ENCODE data around the gene PGLYRP4. TPM values are rescaled to one million over a fixed set of nuclear protein-coding genes. Genes with fewer than 3 reads are reported as not detected.
A peak's percentile ranks its signal among the peaks of the same experiment; 100 is the strongest.

Gene PGLYRP4
- polyA plus RNA-seq, 2 donors: 3.1 to 3.3 TPM

DNA sequence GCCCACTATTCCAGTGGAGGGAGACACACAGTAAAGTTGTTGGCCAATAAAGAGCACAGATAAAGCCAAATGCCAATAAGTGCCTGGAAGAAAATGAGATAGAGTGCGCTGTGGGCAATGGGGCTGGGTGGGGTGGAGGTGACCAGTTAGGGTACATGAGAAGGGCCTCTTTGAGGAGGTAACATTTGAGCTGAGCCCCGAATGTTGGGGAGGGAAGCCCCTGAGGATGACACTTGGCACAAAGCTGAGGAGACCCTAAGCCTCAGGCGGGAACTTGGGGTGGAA, 10.0 kb upstream of the PGLYRP4 start:
- Histone ChIP-seq H3K27me3 (ENCODE audit: control insufficient read depth in 1 of 2, insufficient read depth in 2 of 2, low read length in 2 of 2) (no peaks in the 10 kb centered on the region), H3K4me1 (ENCODE audit: control insufficient read depth in 2 of 2, insufficient read depth in 2 of 2, low read length in 1 of 2) (peaks cover 2 to 14% of the 10 kb centered on the region in 2 donors), H3K4me3 (ENCODE audit: low read depth in 1 of 2, low read length in 2 of 2) (peak overlapping the region; percentile 41 to 59), H3K27ac (ENCODE audit: low read depth in 2 of 2, low read length in 1 of 2) (peak overlapping the region; percentile 93 to 99), H3K9me3 (ENCODE audit: control insufficient read depth in 2 of 2, insufficient read depth in 1 of 2, low read depth in 1 of 2, low read length in 1 of 2) (no peaks in the 10 kb centered on the region), H3K36me3 (ENCODE audit: control insufficient read depth in 2 of 2, insufficient read depth in 2 of 2, low read length in 1 of 2) (peaks cover 0 to 3% of the 10 kb centered on the region in 2 donors)
- 88 to 90% methylated on average over 3 of the region's 3 CpGs for WGBS, 2 donors

DNA sequence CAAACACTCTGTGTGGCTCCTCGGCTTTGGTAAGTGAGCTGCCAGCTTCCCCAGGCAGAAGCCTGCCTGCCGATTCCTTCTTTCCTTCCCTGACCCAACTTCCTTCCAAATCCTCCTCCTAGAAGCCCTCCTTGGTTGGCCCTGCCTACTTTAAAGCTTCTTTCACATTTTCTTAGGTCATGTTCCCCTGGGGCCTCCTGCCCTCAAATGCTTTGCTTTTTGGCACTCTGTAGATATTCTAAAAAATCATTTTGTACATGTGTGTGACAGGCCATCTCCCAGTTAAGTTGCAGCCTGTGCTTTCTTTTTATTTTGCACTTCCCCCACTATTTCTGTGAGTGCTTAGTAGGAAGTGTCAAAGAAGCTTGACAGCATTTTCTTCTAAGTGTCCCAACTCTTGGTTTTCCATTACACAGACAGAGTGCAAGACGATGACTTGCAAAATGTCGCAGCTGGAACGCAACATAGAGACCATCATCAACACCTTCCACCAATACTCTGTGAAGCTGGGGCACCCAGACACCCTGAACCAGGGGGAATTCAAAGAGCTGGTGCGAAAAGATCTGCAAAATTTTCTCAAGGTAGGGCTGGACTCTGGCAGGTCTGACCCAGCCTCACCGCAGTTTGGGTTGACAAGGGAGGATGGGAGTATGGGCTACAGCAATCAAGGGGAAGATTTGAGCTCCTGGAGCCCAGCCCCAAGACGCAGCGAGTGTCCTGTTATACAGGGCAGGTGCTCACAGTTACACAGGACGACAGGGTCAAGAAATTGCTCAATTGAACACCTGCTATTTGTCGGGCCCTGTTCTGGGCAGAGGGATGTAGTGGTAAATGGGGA, 9.4 kb upstream of the PGLYRP4 start, which contains the start of gene S100A9:
Gene S100A9, plus strand, starts transcription at position 2 of the 838 bp plus-strand sequence. Its CDS starts 430 bp downstream, at position 432.
- H3K36me3 ChIP-seq (ENCODE audit: control insufficient read depth in 2 of 2, insufficient read depth in 2 of 2, low read length in 1 of 2): peaks cover 0 to 3% of the 10 kb centered on the region in 2 donors
- H3K9me3 ChIP-seq (ENCODE audit: control insufficient read depth in 2 of 2, insufficient read depth in 1 of 2, low read depth in 1 of 2, low read length in 1 of 2): no peaks in the 10 kb centered on the region
- peaks cover 2 to 8% of the 10 kb centered on the region in 2 donors for H3K4me1 ChIP-seq (ENCODE audit: control insufficient read depth in 2 of 2, insufficient read depth in 2 of 2, low read length in 1 of 2)
- H3K4me3 ChIP-seq (ENCODE audit: low read depth in 1 of 2, low read length in 2 of 2): peak within 1 kb of the TSS; percentile 41 to 59
- no peaks in the 10 kb centered on the region for H3K27me3 ChIP-seq (ENCODE audit: control insufficient read depth in 1 of 2, insufficient read depth in 2 of 2, low read length in 2 of 2)
- H3K27ac ChIP-seq (ENCODE audit: low read depth in 2 of 2, low read length in 1 of 2): peak within 1 kb of the TSS; percentile 93 to 99
- 71% methylated on average over 11 of the region's 11 CpGs for WGBS, 2 donors

DNA sequence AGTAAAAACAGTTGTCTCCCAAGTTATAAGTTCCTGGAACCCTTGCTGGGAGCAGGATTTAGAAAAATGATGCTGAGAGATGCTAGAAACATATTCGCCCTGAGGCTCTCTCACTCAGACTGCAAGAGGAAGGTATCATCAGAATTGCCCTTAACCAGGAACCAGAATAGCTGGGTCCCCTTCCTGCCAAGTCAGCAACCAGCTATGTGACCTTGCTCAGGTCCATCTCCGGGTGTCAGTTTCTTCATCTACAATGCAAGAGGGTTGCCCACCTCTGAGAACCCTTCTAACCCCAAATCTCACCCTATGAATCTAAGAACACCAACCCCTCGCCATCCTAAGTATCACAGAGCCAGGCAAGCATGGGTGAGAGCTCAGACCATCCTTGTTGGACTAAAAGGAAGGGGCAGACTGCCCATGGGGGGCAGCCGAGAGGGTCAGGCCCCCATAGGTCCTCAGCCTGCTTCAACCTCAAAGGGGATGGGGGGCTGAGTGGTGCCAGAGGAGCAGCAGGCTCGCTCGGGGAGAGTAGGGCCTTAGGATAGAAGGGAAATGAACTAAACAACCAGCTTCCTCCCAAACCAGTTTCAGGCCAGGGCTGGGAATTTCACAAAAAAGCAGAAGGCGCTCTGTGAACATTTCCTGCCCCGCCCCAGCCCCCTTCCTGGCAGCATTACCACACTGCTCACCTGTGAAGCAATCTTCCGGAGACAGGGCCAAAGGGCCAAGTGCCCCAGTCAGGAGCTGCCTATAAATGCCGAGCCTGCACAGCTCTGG, 8.6 kb upstream of the PGLYRP4 start:
- 39 to 49% methylated on average over 10 of the region's 10 CpGs for WGBS, 2 donors
- Histone ChIP-seq H3K9me3 (ENCODE audit: control insufficient read depth in 2 of 2, insufficient read depth in 1 of 2, low read depth in 1 of 2, low read length in 1 of 2) (no peaks in the 10 kb centered on the region), H3K27me3 (ENCODE audit: control insufficient read depth in 1 of 2, insufficient read depth in 2 of 2, low read length in 2 of 2) (no peaks in the 10 kb centered on the region), H3K36me3 (ENCODE audit: control insufficient read depth in 2 of 2, insufficient read depth in 2 of 2, low read length in 1 of 2) (peaks cover 0 to 3% of the 10 kb centered on the region in 2 donors), H3K27ac (ENCODE audit: low read depth in 2 of 2, low read length in 1 of 2) (peak overlapping the region; percentile 93 to 99), H3K4me1 (ENCODE audit: control insufficient read depth in 2 of 2, insufficient read depth in 2 of 2, low read length in 1 of 2) (peaks cover 2 to 6% of the 10 kb centered on the region in 2 donors), H3K4me3 (ENCODE audit: low read depth in 1 of 2, low read length in 2 of 2) (peak overlapping the region; percentile 41 to 59)

DNA sequence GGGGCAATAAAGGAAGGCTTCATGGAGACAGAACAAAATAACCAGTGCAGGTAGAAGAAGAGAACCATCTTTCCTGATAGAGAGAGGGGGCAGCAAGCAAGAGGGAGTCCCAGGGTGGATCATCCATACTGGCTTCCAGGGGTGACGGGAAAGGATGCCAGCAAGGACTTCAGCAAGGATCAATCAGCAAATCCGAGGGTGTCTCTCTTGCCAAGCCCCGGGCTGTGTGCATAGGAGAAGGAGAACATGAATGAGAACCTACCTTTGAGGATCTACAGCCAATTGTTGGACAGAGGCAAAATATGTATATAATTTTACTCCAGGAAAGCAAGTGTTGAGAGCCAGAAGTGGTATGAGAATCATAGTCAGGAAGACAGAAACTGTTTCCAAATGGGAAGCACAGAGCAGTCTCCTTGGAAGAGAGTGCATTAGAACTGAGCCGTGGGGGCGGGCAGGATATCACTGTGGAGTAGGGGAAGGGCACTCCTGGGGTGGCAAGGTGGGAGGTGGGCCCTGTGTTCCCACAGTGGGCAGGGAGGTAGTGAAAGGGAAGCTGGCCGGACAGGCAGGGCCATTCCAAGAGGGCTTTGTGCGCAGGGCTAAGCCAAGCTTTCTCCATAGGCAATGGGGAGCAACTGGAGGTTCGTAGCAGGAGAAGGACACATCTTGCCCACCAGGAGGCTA, 7.9 kb upstream of the PGLYRP4 start:
- H3K9me3 ChIP-seq (ENCODE audit: control insufficient read depth in 2 of 2, insufficient read depth in 1 of 2, low read depth in 1 of 2, low read length in 1 of 2): no peaks in the 10 kb centered on the region
- peak overlapping the region; percentile 93 to 99 for H3K27ac ChIP-seq (ENCODE audit: low read depth in 2 of 2, low read length in 1 of 2)
- no peaks in the 10 kb centered on the region for H3K27me3 ChIP-seq (ENCODE audit: control insufficient read depth in 1 of 2, insufficient read depth in 2 of 2, low read length in 2 of 2)
- peaks cover 0 to 3% of the 10 kb centered on the region in 2 donors for H3K36me3 ChIP-seq (ENCODE audit: control insufficient read depth in 2 of 2, insufficient read depth in 2 of 2, low read length in 1 of 2)
- WGBS, 2 donors: 71 to 73% methylated on average over 8 of the region's 8 CpGs
- H3K4me1 ChIP-seq (ENCODE audit: control insufficient read depth in 2 of 2, insufficient read depth in 2 of 2, low read length in 1 of 2): peaks cover 2 to 6% of the 10 kb centered on the region in 2 donors
- peak overlapping the region in 1 of 2 donors; percentile 9 for H3K4me3 ChIP-seq (ENCODE audit: low read depth in 1 of 2, low read length in 2 of 2)

DNA sequence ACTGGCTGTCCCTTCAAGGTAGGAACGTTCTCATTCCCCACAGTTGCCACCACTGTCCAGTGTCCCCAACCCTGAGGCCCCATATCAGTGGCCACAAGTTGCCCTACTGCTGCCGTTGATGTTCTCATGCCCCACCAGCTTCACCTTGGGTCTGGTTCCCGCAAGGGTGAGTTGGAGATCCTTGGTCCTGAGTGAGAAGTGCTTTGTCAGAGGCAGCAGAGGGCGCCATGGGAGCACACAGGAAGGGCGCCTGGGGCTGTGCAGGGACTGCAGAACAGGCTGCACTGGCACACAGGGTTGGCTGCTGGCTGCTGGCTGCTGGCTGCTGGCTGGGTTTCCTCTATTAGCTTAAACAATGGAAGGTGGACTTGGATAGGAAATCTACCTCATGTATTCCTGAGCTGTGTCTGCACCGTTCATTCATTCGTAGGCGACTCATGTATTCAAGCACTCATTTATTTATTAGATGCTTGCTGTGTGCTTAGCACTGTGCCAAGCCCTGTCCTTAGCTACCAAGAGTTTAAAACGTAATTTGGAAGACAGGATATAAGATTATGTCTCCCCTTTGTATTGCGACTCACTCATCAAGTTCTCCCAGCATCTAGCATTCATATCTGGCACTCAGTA, 6.9 kb upstream of the PGLYRP4 start:
- H3K36me3 ChIP-seq (ENCODE audit: control insufficient read depth in 2 of 2, insufficient read depth in 2 of 2, low read length in 1 of 2): peaks cover 0 to under 1% of the 10 kb centered on the region in 2 donors
- peaks cover 2 to 6% of the 10 kb centered on the region in 2 donors for H3K4me1 ChIP-seq (ENCODE audit: control insufficient read depth in 2 of 2, insufficient read depth in 2 of 2, low read length in 1 of 2)
- no peaks in the 10 kb centered on the region for H3K27me3 ChIP-seq (ENCODE audit: control insufficient read depth in 1 of 2, insufficient read depth in 2 of 2, low read length in 2 of 2)
- peak overlapping the region; percentile 11 to 71 for H3K27ac ChIP-seq (ENCODE audit: low read depth in 2 of 2, low read length in 1 of 2)
- no peak overlapping the region for H3K4me3 ChIP-seq (ENCODE audit: low read depth in 1 of 2, low read length in 2 of 2)
- WGBS, 2 donors: 32 to 34% methylated on average over 10 of the region's 10 CpGs
- H3K9me3 ChIP-seq (ENCODE audit: control insufficient read depth in 2 of 2, insufficient read depth in 1 of 2, low read depth in 1 of 2, low read length in 1 of 2): no peaks in the 10 kb centered on the region

DNA sequence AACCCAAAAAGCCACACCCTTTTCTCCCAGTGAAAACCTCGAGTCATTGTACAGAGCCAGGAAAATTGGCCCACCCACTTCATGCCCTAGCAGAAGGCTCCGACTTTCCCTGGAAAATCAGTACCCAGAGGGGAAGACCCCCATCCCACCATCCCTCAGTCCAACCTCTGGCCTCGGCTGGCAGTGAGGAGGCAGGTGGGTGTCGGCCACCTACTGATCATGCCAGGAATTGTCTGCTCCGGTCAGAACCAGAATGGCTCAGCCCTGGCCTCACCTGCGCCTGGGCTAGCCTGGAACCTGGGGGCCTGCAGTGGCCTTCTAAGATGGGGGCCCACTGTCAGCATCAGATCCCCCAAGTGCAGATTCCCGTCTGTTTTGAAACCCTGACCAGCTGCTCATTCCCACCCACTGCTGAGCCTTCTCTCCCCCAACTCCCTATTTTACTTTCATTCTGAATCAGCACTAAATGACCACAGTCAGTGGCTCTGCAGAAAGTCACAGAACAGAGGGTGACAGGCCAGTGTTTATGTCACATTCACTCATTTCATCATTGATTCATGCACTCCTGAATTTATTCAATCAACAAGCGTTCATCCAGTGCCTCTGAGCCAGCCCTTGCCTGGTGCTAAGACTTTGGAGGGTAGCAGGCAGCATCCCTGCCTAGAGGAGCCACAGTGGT, 6.0 kb upstream of the PGLYRP4 start:
- 54 to 59% methylated on average over 8 of the region's 8 CpGs for WGBS, 2 donors
- H3K36me3 ChIP-seq (ENCODE audit: control insufficient read depth in 2 of 2, insufficient read depth in 2 of 2, low read length in 1 of 2): no peaks in the 10 kb centered on the region
- no peaks in the 10 kb centered on the region for H3K27me3 ChIP-seq (ENCODE audit: control insufficient read depth in 1 of 2, insufficient read depth in 2 of 2, low read length in 2 of 2)
- H3K4me3 ChIP-seq (ENCODE audit: low read depth in 1 of 2, low read length in 2 of 2): no peak overlapping the region
- no peaks in the 10 kb centered on the region for H3K9me3 ChIP-seq (ENCODE audit: control insufficient read depth in 2 of 2, insufficient read depth in 1 of 2, low read depth in 1 of 2, low read length in 1 of 2)
- H3K27ac ChIP-seq (ENCODE audit: low read depth in 2 of 2, low read length in 1 of 2): peak overlapping the region; percentile 6 to 71
- H3K4me1 ChIP-seq (ENCODE audit: control insufficient read depth in 2 of 2, insufficient read depth in 2 of 2, low read length in 1 of 2): peaks cover 2 to 8% of the 10 kb centered on the region in 2 donors

DNA sequence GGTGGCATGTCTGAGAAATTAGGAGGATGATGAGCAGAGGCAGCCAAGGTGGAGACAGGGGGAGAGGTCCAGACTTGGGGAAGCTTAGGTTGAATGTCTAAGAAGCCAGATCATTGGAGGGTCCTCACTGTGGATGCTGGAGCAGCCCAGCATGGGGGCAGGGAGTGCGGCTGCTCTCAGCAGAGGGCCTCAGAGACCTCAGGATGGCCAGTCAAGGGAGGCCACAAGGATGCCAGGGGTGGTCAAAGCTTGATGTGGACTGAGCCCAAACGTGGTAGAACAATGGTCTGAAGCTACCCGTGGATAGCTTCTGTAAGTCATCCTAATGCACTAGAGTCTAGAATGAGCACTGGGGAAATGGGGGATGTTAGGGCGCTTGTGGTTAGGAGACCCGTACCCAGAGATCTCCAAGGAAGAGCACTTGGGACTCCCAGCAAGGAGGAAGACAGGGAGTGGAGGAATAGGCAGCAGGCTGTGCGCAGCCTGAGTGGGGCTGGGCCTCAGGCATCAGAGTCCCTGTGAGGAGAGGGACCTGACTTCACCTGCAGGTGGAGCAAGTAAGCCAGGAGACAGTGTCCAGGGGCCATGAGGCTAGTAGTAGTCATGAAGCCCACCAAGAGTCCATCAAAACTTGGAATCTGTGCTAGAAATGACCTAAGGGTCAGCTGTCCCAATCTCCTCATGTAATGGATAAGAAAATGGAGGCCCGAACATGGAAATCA, 4.7 kb upstream of the PGLYRP4 start:
- H3K4me1 ChIP-seq (ENCODE audit: control insufficient read depth in 2 of 2, insufficient read depth in 2 of 2, low read length in 1 of 2): peaks cover 2 to 16% of the 10 kb centered on the region in 2 donors
- 81 to 83% methylated on average over 7 of the region's 7 CpGs for WGBS, 2 donors
- no peaks in the 10 kb centered on the region for H3K27me3 ChIP-seq (ENCODE audit: control insufficient read depth in 1 of 2, insufficient read depth in 2 of 2, low read length in 2 of 2)

DNA sequence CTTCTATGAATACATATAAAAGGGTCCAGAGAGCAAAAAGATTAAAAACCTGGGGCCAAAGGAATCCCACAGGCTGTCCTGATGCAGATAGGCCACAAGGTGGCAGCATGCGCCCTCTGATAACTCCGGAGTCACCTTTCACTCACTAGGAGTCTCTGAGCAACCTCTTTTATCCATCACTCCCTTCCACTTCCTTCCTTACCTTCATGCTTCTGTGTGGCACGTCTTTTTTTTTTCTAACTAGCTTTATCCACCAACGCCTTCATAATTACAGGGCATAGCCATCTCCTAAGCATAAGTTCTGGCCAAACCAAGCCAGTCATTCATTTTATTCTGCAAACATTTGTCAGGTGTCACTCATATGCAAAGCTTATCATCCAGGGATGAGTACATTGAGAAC, 3.9 kb upstream of the PGLYRP4 start:
- Histone ChIP-seq H3K27me3 (ENCODE audit: control insufficient read depth in 1 of 2, insufficient read depth in 2 of 2, low read length in 2 of 2) (no peaks in the 10 kb centered on the region), H3K4me1 (ENCODE audit: control insufficient read depth in 2 of 2, insufficient read depth in 2 of 2, low read length in 1 of 2) (peaks cover 2 to 19% of the 10 kb centered on the region in 2 donors), H3K4me3 (ENCODE audit: low read depth in 1 of 2, low read length in 2 of 2) (no peak overlapping the region), H3K9me3 (ENCODE audit: control insufficient read depth in 2 of 2, insufficient read depth in 1 of 2, low read depth in 1 of 2, low read length in 1 of 2) (no peaks in the 10 kb centered on the region), H3K36me3 (ENCODE audit: control insufficient read depth in 2 of 2, insufficient read depth in 2 of 2, low read length in 1 of 2) (no peaks in the 10 kb centered on the region), H3K27ac (ENCODE audit: low read depth in 2 of 2, low read length in 1 of 2) (no peak overlapping the region)
- 0% methylated on average over 4 of the region's 4 CpGs for WGBS, 2 donors

More for the DNA sequence above, 4.7 kb upstream of the PGLYRP4 start:
- Histone ChIP-seq H3K9me3 (ENCODE audit: control insufficient read depth in 2 of 2, insufficient read depth in 1 of 2, low read depth in 1 of 2, low read length in 1 of 2) (no peaks in the 10 kb centered on the region), H3K27ac (ENCODE audit: low read depth in 2 of 2, low read length in 1 of 2) (no peak overlapping the region), H3K36me3 (ENCODE audit: control insufficient read depth in 2 of 2, insufficient read depth in 2 of 2, low read length in 1 of 2) (no peaks in the 10 kb centered on the region), H3K4me3 (ENCODE audit: low read depth in 1 of 2, low read length in 2 of 2) (no peak overlapping the region)

Measured in esophagus (tissue), 2 donors.